Cardiac fibroblast (primary cell): ENCODE data around the gene SYNDIG1.

Source experiments
- DNase-seq, 2 donors: peaks; one replicate each; pipeline versions ENCODE4 v3.0.0 to v3.0.0-alpha.2; 2010; ENCODE audit warnings: low read depth in 2 of 2
- H3K4me3 ChIP-seq, 2 donors: replicated peaks in 1 of 2; 1 replicate in 1 of 2; 2 replicates in 1 of 2; pipeline ENCODE4 v1.5.1; 2011; ENCODE audit warnings: low read depth in 2 of 2, low read length in 2 of 2, mild to moderate bottlenecking in 2 of 2, moderate library complexity in 1 of 2
- TF ChIP-seq, protein P1 (sequence below): IDR thresholded peaks from one replicate; pipeline ENCODE4 v1.5.1; 2011; ENCODE audit warnings: low read depth, mild to moderate bottlenecking, low read length, inconsistent platforms

The SYNDIG1 gene

DNA sequence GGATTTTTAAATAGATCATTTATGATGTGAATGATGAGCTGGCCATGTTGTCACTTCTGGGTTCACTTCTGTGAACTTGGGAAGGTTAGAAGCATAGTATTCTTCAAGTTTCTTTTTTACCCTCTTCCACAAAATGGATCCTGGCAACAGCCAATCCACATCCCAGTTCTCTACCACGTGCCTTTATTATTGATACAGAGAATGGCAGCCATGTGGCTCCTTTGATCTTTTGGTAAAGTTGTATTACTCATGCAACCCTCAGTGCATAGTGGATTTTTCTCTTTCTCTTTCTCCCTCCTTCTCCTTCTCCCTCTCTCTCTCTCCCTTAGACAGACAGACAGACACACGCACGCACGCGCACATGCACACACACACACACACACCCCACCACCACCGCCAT, 50.0 kb downstream of the SYNDIG1 start:
- no peak for DNase-seq
- no peak overlapping the region for H3K4me3 ChIP-seq
- TF ChIP-seq, protein P1, sequence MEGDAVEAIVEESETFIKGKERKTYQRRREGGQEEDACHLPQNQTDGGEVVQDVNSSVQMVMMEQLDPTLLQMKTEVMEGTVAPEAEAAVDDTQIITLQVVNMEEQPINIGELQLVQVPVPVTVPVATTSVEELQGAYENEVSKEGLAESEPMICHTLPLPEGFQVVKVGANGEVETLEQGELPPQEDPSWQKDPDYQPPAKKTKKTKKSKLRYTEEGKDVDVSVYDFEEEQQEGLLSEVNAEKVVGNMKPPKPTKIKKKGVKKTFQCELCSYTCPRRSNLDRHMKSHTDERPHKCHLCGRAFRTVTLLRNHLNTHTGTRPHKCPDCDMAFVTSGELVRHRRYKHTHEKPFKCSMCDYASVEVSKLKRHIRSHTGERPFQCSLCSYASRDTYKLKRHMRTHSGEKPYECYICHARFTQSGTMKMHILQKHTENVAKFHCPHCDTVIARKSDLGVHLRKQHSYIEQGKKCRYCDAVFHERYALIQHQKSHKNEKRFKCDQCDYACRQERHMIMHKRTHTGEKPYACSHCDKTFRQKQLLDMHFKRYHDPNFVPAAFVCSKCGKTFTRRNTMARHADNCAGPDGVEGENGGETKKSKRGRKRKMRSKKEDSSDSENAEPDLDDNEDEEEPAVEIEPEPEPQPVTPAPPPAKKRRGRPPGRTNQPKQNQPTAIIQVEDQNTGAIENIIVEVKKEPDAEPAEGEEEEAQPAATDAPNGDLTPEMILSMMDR: no peak

DNA sequence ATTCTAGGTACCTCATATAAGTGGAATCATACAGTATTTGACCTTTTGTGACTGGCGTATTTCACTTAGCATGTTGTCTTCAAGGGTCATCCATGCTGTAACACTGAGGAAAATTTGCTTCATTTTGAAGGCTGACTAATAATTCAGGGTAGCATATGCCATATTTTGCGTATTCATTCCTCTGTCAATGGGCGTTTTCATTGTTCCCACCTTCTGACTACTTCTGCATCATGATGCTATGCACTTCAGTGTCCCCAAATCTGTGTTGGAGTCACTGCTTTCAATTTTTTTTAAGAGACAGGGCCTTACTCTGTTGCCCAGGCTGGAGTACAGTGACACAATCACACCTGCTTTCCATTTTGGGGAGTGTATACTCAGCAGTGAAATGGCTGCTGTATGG, 51.6 kb downstream of the SYNDIG1 start:
- TF ChIP-seq, protein P1: no peak
- no peak for DNase-seq
- no peak overlapping the region for H3K4me3 ChIP-seq

DNA sequence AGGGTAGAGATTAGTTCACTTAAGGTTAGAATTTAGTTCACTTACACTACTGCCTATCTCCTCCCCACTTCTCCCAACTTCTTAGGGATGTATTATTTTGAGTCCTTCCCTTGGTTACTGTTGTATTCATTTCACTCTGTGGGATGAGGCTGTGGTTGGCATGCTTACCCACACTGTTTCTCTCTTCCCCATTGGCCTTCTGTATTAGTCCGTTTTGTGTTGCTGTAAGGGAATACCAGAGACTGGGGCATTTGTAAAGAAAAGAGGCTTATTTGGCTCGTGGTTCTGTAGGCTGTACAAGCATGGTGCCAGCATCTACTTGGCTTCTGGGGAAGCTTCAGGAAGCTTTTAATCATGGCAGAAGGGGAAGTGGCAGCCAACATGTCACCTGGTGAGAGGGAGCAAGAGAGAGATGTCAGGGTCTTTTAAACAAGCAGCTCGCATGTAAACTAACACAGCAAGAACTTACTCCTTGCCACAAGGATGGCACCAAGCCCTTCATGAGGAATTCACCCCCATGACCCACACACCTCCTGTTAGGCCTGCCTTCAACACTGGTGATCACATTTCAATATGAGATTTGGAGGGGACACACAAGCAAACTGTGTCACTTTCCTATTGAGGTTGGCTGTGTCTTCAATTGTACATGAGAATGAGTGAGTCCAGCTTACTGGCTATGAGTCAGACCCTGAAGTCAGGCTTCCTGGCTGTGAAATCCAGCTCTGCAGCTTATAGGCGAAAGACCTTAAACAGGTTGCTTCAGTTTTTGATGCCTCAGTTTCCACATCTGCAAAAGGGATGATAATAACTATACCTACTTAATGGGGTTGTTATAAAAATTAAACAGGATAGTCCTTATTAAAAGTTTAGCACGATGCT, 53.3 kb downstream of the SYNDIG1 start:
- H3K4me3 ChIP-seq: no peak overlapping the region
- TF ChIP-seq, protein P1: no peak
- peak in 1 of 2 donors; percentile 5 for DNase-seq

DNA sequence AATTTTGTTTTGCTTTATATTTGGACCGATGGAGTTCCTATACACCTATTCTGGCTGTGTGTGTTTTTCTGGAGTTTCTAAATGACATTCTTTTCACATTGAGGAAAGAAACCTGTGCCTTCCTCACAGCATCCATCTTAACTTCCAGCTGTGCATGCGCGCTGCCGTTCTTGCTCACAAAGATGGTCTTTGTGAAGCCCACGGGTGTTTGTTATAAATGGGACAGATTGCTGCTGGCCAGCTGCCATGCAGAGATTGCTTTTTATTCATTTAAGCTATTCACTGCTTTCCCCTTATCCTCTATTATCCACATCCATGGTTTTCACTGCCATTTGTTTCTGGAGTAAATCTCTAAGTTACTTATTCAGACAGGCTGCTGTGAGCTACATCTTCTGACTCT, 54.2 kb downstream of the SYNDIG1 start:
- no peak overlapping the region for H3K4me3 ChIP-seq
- TF ChIP-seq, protein P1: no peak
- DNase-seq: no peak

DNA sequence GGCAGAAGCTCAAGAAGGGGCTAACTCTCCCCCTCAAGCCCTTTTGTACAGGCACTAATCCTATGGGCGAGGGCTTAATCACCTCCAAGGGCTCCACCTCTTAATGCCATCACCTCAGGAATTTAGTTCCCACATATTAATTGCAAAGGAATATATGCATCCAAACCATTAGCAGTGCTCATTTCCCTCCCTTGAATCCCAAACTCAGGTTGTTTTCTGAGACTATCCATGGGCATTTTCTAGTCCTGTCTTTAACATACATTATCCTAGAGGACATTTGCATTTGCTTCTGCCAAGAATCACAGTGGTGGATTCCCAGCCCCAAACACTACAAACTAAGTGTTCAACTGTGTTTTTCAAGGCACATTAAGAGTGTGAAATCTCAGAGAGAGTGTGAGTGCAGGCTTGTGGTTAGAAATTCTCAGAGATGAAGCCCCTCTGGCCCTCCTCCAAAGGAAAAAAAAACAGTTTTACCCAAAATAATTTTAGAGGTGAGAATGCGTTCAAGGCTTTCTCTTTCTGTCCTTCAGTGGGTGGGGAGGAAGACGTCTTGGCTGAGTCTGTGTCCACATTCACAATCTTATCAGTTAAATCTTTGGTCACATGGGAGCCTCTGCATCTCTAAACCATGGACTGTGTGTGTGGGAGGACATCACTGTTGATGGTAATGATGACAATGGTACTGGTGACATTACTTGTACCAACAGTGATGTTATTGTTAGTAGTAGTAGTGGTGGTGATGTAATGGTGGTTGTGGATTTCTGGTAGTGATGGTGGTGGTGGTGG, 59.3 kb downstream of the SYNDIG1 start:
- no peak overlapping the region for H3K4me3 ChIP-seq
- TF ChIP-seq, protein P1: no peak
- DNase-seq: no peak

DNA sequence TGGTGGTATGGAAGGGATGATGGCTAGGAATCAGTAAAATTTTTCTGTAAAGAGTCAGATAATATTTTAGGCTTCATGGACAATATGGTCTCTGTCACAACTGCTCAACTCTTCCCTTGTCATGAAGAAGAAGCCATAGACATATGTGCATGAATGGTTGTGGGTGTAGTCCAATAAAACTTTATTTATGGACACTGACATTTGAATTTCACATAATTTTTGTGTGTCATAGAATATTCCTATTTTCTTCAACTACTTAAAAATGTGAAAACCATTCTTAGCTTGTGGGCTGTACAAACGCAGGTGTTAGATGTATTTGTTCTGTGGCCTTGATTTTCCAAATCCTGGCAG, 59.9 kb downstream of the SYNDIG1 start:
- TF ChIP-seq, protein P1: no peak

More for the DNA sequence above, 59.9 kb downstream of the SYNDIG1 start:
- no peak overlapping the region for H3K4me3 ChIP-seq
- no peak for DNase-seq
